HG03045 (cell line): Measurements from ENCODE around the gene SCNN1G.

Experiments
- ATAC-seq: cut with Tn5 transposase; IDR thresholded peaks from one replicate; pipeline ENCODE4 v1.9.1; 2021; ENCODE audit warnings: mild to moderate bottlenecking, moderate library complexity; ENCODE audit not compliant: unreplicated experiment

Gene SCNN1G

GRCh38 chr16:23149993-23150364, 32.6 kb upstream of the SCNN1G start:
- no peak for ATAC-seq

GRCh38 chr16:23152386-23153178, 30.0 kb upstream of the SCNN1G start:
- ATAC-seq = no peak

GRCh38 chr16:23155445-23156049, 27.0 kb upstream of the SCNN1G start:
- no peak for ATAC-seq

- no peak for ATAC-seq
Measured at GRCh38 chr16:23156110-23156509, 26.4 kb upstream of the SCNN1G start.

- no peak for ATAC-seq
Measured at GRCh38 chr16:23156946-23157460, 25.5 kb upstream of the SCNN1G start.

GRCh38 chr16:23158114-23158513, 24.4 kb upstream of the SCNN1G start:
- ATAC-seq = no peak

- ATAC-seq = no peak
Measured at GRCh38 chr16:23160082-23160481, 22.5 kb upstream of the SCNN1G start.

- no peak for ATAC-seq
Measured at GRCh38 chr16:23160574-23160973, 22.0 kb upstream of the SCNN1G start.

- ATAC-seq = no peak
Measured at GRCh38 chr16:23163921-23164320, 18.6 kb upstream of the SCNN1G start.

GRCh38 chr16:23164736-23165135, 17.8 kb upstream of the SCNN1G start:
- ATAC-seq = no peak

GRCh38 chr16:23172583-23172982, 10.0 kb upstream of the SCNN1G start:
- ATAC-seq = no peak

- no peak for ATAC-seq
Measured at GRCh38 chr16:23172994-23173393, 9.6 kb upstream of the SCNN1G start.

GRCh38 chr16:23174622-23175021, 7.9 kb upstream of the SCNN1G start:
- ATAC-seq = no peak

GRCh38 chr16:23175651-23176050, 6.9 kb upstream of the SCNN1G start:
- ATAC-seq = no peak

- ATAC-seq = no peak
Measured at GRCh38 chr16:23181506-23181905, 1.0 kb upstream of the SCNN1G start.

- ATAC-seq = peak; percentile 80
Measured at GRCh38 chr16:23182206-23182678, 303 bp upstream of the SCNN1G start.

- no peak for ATAC-seq
Measured at GRCh38 chr16:23183543-23183862, 958 bp downstream of the SCNN1G start.

GRCh38 chr16:23185656-23186055, 3.1 kb downstream of the SCNN1G start:
- no peak for ATAC-seq

GRCh38 chr16:23186171-23186570, 3.6 kb downstream of the SCNN1G start:
- no peak for ATAC-seq

- no peak for ATAC-seq
Measured at GRCh38 chr16:23187341-23187740, 4.8 kb downstream of the SCNN1G start.

- no peak for ATAC-seq
Measured at GRCh38 chr16:23188911-23189310, 6.4 kb downstream of the SCNN1G start.

GRCh38 chr16:23194497-23195221, 12.1 kb downstream of the SCNN1G start:
- no peak for ATAC-seq
